GM12892 (cell line): ENCODE measurements around the gene MACROD1.

Source experiments
- POLR2A ChIP-seq: IDR thresholded peaks from 2 replicates; pipeline ENCODE4 v1.6.1; 2011; ENCODE audit warnings: low read depth, low read length, control low read depth
- TAF1 ChIP-seq: IDR thresholded peaks from 2 replicates; pipeline ENCODE4 v1.6.1; 2011; ENCODE audit warnings: low read depth, mild to moderate bottlenecking, control low read depth, low read length, borderline replicate concordance

- TF ChIP-seq POLR2A: no peak
- TF ChIP-seq TAF1: no peak
Measured at GRCh38 chr11:64008283-64008913, 157.5 kb downstream of the MACROD1 start.
